Small intestine (tissue), 4 donors: Measurements from ENCODE around the gene SH3GLB2. TPM values are rescaled to one million over a fixed set of nuclear protein-coding genes. Genes with fewer than 3 reads are reported as not detected.

Source experiments
- polyA plus RNA-seq, 4 donors: library from polyadenylated mRNA; stranded (reverse) in 3 of 4; unstranded in 1 of 4; fragments of 200-250 nt in 3 of 4; fragments of 120-200 nt in 1 of 4; gene quantifications; one replicate each; pipeline versions ENCODE4 v1.2.1 to v1.2.3, GENCODE V29; 2013
- donor health status: healthy with polysubstance abuse.
- donor health status: Bipolar disorder and iron deficiency.
- donor health status: healthy.

The SH3GLB2 gene
- polyA plus RNA-seq, 4 donors = 85.2 to 112 (median 92.3) TPM

Other genes with a start within 250 kb of the SH3GLB2 start
- 10 to 100 TPM; 16.2 to 38.4 (median 24.0) TPM for gene TBC1D13, start 241.1 kb downstream of the SH3GLB2 start, polyA plus RNA-seq
- gene ENDOG, start 209.8 kb downstream of the SH3GLB2 start, polyA plus RNA-seq = 10 to 100 TPM; 12.8 to 79.6 (median 57.1) TPM
- gene SPOUT1, start 198.5 kb downstream of the SH3GLB2 start, polyA plus RNA-seq = 10 to 100 TPM; 21.0 to 36.7 (median 24.0) TPM
- gene KYAT1, start 146.4 kb downstream of the SH3GLB2 start, polyA plus RNA-seq = 1 to 10 TPM; 4.1 to 7.5 (median 5.2) TPM
- gene LRRC8A, start 146.2 kb downstream of the SH3GLB2 start, polyA plus RNA-seq = 10 to 100 TPM in 2 of 4 donors, 1 to 10 TPM in 2; 4.1 to 28.4 (median 11.2) TPM
- gene PHYHD1, start 107.3 kb downstream of the SH3GLB2 start, polyA plus RNA-seq = 10 to 100 TPM in 1 of 4 donors, 1 to 10 TPM in 3; 1.1 to 25.8 (median 4.9) TPM
- 10 to 100 TPM in 2 of 4 donors, 1 to 10 TPM in 2; 2.9 to 15.2 (median 9.2) TPM for gene DOLK, start 80.7 kb downstream of the SH3GLB2 start, polyA plus RNA-seq
- gene NUP188, start 80.6 kb downstream of the SH3GLB2 start, polyA plus RNA-seq = 10 to 100 TPM in 2 of 4 donors, 1 to 10 TPM in 2; 4.9 to 28.9 (median 9.9) TPM
- 100 to 1,000 TPM in 1 of 4 donors, 10 to 100 TPM in 3; 21.3 to 127 (median 61.0) TPM for gene MIGA2, start 8.3 kb upstream of the SH3GLB2 start, polyA plus RNA-seq
- gene DOLPP1, start 52.8 kb upstream of the SH3GLB2 start, polyA plus RNA-seq = 10 to 100 TPM; 27.4 to 34.9 (median 28.5) TPM
- 100 to 1,000 TPM in 2 of 4 donors, 10 to 100 TPM in 2; 55.0 to 122 (median 97.7) TPM for gene CRAT, start 82.5 kb upstream of the SH3GLB2 start, polyA plus RNA-seq
- gene PTPA, start 83.1 kb upstream of the SH3GLB2 start, polyA plus RNA-seq = 100 to 1,000 TPM in 1 of 4 donors, 10 to 100 TPM in 3; 50.8 to 113 (median 60.8) TPM
- gene IER5L, start 149.9 kb upstream of the SH3GLB2 start, polyA plus RNA-seq = 10 to 100 TPM in 1 of 4 donors, 1 to 10 TPM in 2, under 1 TPM in 1; 0.89 to 13.7 (median 4.6) TPM